LNCAP (cell line): Measurements from ENCODE around the gene POFUT2.

Source experiments
- CTCF ChIP-seq: fragments of 450-650 bp; IDR thresholded peaks from 2 replicates; pipeline ENCODE4 v1.5.1; 2017; ENCODE audit warnings: mild to moderate bottlenecking

The POFUT2 gene

GRCh38 chr21:45287438-45288391 lies at the start of gene POFUT2:
Gene POFUT2, minus strand, starts transcription at chr21:45287895. Its CDS starts 24 bp downstream, at chr21:45287871.
- TF ChIP-seq CTCF: no peak

- no peak for TF ChIP-seq CTCF
Observed at GRCh38 chr21:45336870-45337269, 49.2 kb upstream of the POFUT2 start.

- TF ChIP-seq CTCF: no peak
Observed at GRCh38 chr21:45336535-45336810, 48.8 kb upstream of the POFUT2 start.

GRCh38 chr21:45335761-45336534 lies 48.3 kb upstream of the POFUT2 start:
- no peak for TF ChIP-seq CTCF

GRCh38 chr21:45335151-45335760 lies 47.6 kb upstream of the POFUT2 start:
- TF ChIP-seq CTCF: no peak

- no peak for TF ChIP-seq CTCF
Observed at GRCh38 chr21:45334591-45335081, 46.9 kb upstream of the POFUT2 start.

GRCh38 chr21:45334134-45334533 lies 46.4 kb upstream of the POFUT2 start:
- no peak for TF ChIP-seq CTCF
